NCI-H1105 treated with DMSO at 0.1 percent for 48 hours (cell line): Measurements from ENCODE around the gene MYRFL.
"Not testable (repeated sequence)": the region's sequence is repeated elsewhere in the genome, so short reads cannot be mapped to it uniquely, and the experiment has no call there.

Experiments used
- DNase-seq: peaks from one replicate; lab custom pipeline; 2025; lab: John Stamatoyannopoulos, UW

Gene MYRFL

DNA sequence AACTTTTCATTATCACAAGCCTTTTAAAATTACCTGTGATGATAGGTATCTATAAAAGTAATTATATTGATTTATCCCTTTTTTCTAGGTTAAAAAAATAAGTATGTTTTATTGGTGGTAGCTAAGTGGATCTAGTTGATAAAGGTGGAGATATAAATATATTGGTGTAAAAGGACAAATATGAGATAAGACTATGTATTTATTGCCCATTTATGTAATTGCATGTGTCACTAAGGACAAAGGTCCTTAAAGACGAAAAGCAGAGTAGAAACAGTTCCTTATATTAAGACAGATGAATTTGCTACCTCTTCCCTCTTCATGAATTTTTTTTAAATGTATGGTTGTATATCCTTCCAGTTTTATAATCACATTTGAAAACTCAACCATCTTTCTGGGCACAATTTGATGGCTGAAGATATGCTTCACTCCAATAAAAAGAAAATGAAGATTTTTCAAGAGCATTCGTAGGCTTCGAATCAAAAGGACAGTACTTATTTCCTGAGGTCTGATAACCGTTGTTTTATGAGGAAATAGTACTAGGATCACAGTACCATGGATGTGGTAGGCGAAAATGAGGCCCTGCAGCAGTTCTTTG is at the start of gene MYRFL:
MYRFL (plus strand) TSS at position 262 of the 595 bp plus-strand sequence; CDS start at position 553, 291 bp downstream.
- no peak for DNase-seq

DNA sequence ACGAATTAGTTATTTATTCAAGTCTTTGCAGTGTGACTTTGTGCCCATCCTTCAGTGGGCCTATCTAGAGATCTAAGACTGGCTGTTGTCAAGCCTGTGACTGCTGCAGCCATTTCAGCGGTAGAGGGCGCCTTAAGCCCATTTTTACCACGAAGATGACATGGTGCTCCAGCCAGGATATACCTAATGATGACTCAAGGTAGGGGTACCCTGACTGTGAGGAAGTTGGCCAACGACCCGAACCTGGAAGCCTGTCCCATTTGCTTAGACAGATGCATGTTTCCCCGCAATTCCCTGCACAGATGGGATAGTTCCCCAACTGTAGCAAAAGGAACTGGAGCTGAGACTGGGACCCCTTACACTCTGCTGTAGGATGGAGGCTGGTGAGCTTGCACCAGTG is 45.1 kb upstream of the MYRFL start:
- DNase-seq: peak; percentile 75

DNA sequence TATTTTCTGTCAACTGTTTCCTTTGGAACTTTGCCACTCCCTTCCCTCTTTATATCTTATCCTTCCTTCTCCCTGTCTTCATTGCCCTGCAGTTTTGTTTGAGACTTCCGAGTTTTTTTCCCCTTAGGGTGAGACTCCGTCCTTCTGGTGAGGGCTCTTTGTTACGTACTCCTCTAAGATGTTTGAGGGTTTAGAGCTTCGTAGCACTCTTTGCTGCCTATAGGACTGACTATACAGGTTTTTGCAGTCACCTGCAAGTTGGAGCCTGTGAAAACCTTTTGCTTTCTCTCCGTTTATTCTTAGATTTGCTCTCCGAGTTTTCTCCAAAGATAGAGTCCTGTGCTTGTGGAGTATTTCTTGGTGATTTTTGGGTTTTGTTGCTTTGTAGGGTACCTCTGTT is 41.7 kb upstream of the MYRFL start:
- DNase-seq: no peak

DNA sequence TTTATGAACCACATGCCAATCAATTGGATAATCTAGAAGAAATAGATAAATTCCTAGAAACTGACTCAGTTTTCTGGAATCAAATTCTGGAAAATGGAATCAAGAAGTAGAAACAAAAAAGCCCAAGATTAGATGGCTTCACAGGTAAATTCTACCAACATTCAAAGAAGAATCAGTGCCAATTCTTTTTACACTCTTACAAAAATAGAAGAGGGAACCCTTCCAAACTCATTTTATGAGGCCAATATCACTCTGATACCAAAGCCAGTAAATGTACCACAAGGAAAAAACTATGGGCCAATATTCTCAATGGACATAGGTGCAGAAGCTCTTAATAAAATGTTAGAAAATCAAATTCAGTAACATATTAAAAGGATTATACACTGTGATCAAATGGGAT is 35.7 kb upstream of the MYRFL start:
- no peak for DNase-seq

DNA sequence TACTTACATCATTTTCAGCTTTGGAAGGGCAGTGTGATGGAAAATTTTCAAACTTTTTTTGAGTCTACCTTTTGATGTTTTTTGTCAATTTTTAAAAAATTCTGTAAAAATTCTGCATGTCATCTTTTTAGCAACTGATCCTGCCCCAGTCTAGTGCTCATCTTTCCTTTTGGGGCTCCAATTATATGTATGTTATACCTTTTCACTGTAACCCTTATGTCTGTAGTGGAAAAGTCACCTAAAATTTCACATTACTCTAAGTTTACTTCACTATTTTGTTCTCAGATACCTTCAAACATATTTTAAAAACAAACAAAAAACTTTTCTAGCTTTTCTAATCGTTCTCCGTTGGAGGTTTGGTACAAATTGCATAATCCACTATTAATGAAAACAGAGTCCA is 32.5 kb upstream of the MYRFL start:
- DNase-seq: no peak

DNA sequence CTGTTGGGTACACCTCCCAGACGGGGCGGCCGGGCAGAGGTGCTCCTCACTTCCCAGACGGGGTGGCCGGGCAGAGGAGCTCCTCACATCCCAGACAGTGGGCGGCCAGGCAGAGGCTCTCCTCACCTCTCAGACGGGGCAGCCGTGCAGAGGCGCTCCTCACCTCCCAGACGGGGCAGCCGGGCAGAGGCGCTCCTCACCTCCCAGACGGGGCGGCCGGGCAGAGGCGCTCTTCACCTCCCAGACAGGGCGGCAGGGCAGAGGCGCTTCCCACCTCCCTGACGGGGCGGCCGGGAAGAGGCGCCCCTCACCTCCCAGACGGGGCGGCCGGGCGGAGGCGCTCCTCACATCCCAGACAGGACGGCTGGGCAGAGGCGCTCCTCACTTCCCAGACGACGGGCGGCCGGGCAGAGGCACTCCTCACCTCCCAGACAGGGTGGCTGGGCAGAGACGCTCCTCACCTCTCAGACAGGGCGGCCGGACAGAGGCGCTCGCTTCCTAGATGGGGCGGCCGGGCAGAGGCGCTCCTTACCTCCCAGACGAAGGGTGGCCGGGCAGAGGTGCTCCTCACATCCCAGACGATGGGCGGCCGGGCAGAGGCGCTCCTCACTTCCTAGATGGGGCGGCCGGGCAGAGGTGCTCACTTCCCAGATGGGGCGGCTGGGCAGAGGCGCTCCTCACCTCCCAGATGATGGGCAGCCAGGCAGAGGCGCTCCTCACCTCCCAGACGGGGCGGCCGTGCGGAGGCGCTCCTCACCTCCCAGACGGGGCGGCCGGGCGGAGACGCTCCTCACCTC is 17.7 kb upstream of the MYRFL start:
- not testable (repeated sequence) for DNase-seq

DNA sequence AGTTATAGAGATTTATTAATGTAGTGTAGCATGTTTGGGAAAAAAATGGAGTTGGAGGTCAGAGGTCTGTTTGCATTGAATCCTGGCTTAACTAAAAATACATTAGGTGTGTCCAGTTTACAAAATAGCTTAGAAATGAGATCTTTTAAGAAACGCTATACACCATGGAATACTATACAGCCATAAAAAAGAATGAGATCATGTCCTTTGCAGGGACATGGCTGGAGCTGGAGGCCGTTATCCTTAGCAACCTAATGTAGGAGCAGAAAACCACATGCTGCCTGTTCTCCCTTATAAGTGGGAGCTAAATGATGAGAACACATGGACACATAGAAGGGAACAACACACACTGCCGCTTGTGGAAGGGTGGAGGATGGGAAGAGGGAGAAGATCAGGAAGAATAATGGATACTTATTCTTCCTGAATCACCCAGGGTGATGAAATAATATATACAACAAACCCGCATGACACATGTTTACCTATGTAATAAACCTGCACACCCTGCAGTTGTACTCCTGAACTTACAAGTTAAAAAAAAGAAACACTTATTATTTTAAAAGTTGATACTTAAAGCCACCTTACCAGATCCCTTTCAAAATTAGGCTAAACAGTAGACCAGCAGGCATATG is 14.0 kb upstream of the MYRFL start:
- DNase-seq: no peak

DNA sequence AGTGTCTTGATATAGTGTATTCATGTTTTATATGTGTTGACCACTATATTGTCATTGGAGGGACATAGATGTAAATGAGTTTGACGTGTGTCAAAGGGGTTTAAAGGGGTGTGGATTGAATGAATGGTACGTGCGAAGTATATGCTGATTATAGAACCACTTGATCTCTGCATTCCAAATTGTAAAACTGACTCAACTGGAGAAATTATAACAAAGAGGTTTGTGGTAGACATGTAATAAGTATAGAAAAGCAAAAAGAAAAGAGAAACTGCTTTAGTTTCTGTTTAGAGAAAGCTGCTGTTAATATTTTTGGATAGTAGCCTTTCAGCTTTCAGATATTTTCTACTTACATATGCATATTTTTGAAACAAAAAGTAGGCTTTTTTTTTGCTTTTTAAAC is 8.9 kb upstream of the MYRFL start:
- no peak for DNase-seq

DNA sequence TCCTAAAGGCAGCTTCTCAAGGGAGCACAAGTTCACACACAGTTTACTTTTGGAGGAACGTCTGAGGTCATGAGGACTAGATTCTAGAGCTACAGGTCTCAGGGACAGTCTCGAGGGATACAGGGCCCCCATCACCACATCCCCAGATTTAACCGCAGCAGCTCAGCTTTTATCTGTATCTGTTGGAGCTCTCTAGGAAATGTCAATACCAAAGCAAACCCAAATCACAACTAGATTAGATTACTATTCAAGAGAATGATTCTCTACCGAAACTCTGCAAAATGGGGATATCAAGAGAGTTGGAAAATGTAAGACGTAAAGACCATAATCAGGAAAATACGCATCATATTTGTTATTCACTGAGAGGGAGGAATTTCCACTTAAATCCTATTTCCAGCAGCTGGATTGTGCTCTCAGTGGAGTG is 4.0 kb upstream of the MYRFL start:
- DNase-seq: peak; percentile 47

DNA sequence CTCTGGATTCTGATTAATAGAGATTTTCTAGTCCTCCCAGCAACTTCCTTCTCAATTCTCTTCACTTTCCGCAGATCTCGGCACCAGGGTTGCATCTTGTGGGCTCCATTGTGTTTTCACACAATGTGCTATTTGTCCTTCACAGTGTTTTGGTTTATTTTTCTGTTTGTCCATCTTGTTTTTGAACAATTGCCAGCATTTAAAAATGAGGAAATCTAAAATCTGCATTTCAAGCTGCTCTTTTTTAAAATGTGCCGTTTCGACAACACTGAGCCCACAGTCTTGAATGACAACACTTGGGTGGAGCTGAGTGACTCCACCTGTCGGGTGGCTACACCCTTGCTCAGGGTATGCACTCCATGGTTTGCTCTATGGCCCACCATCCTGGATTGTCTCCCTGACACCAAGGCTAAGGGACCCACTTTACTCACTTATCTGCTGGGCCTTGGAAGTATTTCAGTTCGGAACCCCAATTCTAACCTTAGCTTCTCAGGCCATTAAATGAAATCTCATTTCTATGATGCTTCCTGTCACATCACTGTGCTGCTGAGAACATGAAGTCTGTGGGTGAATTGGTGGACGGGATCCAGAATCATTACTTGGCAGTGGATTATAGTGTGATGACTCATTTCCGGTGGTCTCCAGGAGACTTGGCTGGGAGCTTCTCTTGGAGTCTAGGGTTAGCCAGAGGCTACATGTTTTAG is 3.4 kb upstream of the MYRFL start:
- DNase-seq: peak; percentile 70

DNA sequence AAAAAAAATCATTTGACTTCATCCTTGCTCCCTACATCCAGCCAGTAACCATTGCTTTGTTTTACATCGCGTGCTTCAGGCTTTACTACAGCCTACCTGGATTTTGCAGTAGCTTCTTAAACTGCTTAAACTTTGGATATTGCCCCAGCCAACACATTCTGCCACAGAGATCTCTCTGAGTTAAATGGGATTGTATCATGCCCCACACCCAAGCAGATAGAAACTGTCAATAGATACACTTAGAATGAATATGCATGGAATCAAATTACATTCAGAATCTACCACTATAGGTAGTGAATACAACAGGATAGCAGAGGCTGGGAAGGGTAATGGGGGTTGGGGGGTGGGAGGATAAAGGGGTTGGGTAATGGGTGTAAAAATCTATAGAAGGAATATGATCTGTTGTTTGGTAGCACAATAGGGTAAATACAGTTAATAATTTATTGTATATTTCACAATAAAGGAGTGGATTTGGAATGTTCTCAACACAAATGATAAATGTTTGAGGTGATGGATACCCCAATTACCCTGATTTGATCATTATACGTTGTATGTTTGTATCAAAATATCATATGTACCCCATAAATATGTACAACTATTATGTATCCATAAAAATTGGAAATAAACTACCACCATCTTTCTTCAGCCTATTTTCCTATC is 2.7 kb upstream of the MYRFL start:
- no peak for DNase-seq

DNA sequence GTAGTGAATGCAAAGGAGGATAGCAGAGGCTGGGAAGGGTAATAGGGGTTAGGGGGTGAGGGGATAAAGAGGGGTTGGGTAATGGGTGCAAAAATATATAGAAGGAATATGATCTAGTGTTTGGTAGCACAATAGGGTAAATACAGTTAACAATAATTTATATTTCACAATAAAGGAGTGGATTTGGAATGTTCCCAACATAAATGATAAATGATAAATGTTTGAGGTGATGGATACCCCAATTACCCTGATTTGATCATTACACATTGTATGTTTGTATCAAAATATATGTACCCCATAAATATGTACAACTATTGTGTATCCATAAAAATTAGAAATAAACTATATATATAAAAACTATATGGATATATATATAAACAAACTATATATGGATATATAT is 999 bp upstream of the MYRFL start:
- no peak for DNase-seq

DNA sequence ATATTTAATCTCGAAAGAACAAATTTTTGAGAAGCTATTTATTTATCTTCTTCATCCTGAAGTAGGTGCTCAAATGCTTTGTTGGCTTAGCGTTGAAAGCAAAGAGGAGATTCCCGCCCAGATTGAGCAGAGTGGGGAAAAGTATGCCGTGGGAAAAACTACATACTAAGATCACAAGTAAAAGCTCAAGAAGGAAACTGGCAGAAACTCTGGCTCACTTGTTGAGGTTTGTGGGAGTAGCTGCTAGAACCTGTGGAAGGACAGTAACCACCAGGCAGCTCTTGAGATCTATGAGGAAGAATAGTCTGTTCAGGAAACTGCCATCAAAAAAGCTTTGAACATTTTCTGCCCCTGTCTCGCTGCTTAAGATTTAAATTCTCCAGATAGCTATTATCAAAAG is 3.9 kb downstream of the MYRFL start:
- no peak for DNase-seq

DNA sequence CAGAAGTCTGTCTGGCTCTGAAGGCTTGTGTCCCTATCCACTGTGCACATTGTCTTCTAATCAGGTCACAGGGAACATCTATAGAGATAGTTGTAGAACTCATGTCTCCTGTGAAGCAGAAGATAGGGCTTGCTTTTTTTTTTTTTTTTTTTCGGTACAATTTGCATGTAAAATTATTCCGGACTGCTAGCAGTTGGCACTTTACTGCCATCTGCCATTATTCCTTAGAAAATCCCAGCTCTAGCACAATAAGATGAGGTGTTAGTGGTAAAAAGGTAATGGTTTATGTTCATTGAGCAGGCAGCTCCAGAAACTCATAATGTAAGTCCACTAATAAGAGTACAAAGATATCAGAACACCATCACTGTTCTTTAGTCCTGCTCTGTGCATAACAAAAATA is 8.7 kb downstream of the MYRFL start:
- no peak for DNase-seq

DNA sequence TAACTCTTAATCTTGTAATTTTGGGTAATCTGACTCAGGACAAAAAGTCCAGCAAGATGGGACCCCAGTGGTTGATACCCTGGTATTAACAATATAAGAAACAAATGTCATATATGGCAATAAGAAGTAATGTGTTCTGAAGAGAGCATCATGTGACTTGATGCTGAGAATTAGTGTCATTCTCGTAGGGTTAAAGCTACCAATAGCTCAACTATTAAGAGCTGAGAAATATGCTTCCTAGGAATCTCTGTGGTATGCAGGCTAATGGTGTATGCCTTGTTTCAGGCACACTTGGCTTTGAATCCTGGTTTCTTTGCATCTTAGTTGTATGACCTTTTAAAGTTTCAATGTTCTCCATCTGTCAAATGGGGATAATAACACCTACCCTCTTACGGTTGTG is 9.1 kb downstream of the MYRFL start:
- no peak for DNase-seq

DNA sequence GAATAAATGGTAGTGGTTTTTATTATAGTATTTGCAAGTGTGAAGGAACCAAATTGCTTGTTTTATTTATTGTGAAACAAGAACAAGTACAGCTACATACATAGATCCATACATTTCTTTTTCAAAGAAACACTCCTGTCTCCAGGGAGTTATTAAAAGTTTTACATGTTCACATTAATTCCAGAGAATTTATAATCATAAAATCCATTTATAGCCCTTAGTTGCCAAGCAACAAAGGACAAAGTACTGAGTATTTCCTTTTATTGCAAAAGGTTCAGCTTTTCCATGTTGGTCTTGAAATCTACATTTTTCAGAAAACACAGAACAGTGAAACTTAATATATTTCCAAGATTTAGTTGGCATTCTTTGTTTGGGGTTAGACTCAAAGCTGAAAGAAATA is 9.5 kb downstream of the MYRFL start:
- no peak for DNase-seq

DNA sequence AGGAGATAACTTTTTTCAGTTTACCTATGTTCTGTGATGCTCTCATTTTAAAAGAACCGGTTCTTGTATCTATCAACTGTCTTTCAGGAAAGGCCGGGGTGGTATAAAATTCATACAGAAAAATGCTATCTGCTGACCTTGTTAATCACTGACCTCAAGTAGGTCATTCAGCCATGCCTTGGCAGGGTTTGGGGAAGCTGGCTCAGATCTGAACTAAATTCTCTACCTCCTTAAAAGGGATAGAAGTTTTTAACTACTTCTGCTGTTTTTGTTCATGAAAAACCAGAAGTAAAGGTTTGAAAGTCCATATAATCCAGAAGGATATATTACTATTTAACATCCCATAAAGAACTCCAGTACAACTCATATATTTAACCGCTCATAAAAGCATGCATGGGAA is 10.1 kb downstream of the MYRFL start:
- no peak for DNase-seq

DNA sequence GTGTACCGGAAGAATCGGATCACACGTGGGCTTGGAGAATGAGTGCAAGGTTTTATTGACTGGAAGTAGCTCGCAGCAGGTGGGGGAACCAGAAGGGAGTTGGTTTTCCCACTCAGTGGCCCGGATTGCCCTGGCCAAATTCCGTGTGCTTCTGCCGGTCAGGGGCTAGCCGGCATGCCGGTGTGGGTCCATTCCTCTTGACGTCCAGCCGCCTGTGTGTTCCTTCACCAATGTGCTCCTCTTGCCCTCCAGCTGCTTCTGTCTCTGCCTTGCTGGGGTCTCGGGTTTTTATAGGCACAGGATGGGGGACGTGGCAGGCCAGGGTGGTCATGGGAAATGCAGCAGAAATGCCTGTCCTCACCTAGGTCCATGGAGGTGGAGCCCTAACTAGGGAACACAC is 11.0 kb downstream of the MYRFL start:
- DNase-seq: no peak

DNA sequence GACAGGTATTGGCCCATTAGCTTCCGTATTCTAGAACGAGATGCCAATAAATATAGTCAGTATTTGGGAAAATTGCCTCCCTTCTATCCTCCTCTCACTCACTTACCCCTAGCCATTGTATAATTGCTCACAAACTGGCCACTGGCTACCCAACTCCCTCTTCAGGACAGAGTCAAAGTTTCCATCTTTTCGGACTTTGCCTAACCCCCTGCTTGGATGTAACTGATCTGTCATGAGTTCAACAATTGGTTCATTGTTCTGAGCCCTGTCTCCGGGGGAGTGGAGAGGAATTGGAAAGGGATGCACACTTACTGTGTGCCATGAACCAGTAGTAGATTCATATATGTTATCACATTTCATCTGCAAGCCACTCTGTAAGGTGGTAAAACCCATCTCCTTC is 12.2 kb downstream of the MYRFL start:
- no peak for DNase-seq

DNA sequence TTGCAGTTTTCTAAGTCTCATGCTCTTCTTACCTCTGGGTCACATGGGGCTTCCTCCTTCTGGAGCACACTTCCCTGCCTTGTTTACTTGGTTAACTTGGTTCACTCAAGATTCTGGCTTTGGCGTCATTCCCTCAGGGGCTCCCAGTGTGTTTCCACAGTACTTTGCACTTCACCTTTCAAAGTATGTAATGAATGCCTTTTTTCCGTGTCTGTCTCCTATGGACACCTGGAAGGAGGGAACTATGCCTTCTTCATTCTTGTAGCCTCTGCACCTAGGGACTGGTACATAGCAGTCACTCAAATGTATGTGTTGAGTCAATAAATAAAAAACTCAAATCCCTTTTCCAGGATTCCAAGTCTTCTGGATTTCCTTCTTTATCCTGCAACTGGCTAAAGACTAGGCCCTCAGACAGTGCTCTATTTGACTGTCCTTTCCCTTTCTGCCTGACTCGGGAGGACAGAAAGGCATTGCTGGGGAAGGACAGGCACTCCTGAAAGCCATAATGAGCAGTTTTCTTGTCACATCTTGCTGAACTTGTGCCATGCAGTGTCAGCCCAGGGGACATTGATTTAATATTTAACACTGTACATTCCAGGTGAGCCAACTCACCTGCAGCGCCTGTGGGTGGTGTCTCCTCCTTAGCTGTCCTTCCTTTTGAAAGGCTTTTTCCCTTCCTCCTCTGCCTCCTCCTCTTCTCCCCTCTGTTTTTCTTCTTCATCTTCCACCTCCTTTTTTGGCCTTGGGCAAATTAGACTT is 12.8 kb downstream of the MYRFL start:
- no peak for DNase-seq

DNA sequence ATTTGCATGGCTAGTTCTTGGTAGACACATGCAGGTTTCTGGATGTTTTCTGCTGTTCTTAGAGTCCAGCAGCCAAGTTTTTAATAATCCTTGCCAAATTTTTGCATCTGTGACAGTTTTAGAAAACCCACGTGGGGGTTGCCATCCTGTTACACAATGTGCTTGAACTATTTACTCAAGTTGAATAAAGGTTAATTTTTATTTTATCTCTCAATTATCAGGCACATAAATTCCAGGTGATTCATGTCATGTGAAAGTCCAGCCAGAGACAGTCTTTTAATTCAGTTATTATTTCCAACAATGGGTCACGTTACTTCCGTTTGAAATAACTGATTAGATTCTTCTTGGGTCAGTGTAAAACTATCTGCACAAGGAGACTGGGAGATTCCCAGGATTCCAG is 15.7 kb downstream of the MYRFL start:
- DNase-seq: no peak

DNA sequence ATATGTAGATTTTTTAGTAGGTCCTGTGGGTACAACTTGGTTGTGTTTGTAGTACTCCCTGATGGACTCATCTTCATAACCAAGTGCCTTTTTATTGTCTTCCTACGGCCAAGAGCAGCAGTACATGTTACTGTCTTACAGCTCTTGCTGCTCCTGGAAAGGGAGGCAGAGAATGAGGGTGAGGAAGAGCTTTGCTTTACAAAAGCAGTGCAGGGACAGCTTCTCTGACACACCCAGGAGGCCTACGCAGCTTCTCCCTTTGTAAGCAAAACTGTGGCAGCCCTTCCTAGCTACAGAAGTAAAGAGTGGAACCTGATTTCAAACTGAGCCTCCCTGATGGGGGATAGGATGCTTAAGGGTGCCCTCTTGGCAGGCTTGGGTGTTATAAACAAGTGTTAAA is 18.6 kb downstream of the MYRFL start:
- no peak for DNase-seq
